Stimulated activated CD8-positive, alpha-beta memory T cell treated with anti-CD3 and anti-CD28 coated beads, Interleukin-15, amount 100 ng/mL, for 4 hours (primary cell): ENCODE results near the gene MMD2.

Source experiments
- DNase-seq, 2 donors: peaks; one replicate each; pipeline ENCODE4 v3.0.0-alpha.2; 2020; ENCODE audit warnings: low read depth in 2 of 2

MMD2 gene

DNA sequence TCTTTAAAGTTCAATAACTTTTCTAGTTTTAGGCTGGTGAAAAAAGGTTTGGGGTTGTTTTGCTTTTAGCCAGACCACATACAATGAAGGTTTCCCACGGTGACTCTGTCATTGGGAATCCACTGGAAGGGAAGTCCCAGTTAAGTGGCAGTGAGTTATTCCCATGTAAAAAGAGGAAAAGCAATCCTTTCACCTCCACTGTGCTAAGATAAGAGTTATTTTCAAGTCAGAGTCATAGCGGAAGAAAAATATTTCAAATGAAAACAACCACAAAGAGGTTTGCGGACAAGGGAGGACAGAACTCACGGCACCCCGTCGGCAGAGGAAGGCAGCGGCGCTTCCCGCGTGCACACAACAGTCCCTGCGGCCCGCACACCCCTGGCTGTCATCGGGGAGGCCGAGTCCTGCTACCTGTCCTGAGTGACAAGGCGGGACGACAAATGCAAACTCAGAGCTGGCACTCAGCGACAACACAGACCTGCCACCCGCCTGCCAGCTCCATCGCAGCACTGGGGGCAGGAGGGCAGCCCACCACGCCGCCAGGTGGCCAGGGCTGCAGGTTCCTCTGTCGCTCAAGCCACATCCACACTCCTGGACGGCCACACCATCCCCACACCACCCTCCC is 87.8 kb downstream of the MMD2 start:
- no peak for DNase-seq

DNA sequence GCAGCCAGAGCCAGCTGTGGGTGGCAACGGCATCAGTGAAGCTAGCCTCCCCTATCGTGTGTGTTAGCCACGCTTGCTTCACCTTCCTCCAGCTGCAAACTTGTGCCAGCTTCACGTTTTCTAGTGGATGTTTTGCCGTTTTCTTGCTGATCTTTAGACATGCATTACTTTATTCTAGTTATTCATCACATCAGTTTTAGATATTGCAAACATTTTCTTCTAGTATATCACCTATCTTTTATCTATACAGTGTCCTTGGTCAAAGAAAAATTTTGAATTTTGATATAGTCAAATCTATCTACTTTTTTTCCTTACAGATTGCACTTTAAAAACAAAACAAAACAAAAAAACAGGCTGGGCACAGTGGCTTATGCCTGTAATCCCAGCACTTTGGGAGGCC is 90.5 kb downstream of the MMD2 start:
- no peak for DNase-seq

DNA sequence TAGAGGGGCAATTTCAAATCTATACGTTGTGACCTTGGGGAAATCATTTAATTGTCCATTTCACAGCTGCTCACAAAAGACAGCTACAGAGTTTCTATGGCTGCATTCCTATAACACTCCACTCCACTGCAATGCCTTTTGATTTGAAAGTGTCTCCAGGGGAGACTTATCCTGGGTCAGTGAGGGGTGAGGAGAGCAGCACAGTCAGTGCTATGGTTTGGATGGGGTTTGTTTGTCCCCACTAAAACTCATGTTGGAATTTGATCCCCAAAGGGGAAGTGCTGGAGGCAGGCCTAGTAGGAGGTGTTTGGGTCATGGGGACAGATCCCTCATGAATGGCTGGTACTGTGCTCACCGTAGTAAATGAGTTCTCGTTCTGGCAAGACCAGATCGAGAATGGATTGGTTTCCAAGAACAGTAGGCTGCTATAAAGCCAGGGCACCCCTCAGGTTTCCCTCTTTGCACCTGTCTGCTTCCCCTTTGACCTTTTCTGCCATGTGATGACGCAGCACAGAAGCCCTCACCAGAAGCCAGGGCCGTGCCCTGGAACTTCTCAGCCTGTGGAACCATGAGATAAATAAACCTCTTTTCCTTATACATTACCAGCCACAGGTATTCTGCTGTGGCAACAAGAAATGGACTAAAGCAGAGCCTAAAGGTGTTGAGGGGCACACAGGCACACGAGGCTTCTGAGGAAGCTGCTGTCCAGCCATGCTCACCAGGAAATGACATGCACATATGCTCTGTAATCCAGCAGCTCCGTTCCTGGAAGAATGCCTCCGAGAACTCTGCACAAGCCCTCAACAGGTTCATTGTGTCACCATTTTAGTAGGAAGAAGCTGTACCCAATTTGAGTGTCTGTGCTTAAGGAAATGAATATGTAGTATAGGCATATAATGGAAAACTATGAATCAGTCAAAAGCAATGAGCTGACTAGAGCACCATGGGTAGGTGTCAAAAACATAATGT is 92.2 kb downstream of the MMD2 start:
- DNase-seq, result no peak

DNA sequence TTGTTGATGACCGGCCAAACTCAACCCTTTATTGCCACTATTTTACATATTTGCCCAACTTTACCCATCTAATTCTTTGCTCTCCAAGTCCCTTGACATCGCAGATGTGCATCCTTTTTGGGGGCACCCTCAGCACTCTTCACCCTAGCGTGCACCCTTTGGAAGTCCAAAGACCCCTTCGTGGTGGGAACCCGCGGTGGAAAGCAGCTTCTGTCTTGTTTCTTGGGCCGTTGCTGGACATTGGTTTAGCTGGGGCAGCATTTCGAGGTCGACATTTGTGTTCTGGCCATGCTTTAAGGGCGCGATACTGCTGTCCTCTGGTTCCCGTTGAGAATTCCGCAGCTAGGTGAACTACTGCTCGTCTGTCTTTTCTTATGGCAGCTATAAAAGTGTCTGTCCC is 96.8 kb downstream of the MMD2 start:
- DNase-seq, result no peak

DNA sequence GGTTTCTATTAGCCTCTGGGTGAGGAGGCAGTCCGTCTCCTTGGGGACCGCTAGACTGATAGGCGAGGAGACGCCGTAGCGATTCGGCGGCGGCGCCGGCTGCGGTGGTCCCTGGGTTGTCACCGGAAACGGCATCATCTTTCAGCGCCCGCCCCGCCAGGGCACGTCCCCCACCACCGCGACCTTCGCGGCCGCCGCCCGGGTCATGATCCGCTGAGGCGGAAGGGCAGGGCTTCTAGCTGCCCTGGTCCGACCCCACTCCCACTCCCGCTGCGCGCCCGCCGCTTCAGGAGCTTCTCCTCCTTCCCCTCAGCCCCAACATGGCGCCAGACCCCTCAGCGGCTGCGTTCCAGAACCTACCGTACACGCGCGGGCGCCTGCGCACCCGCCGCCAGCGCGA is 97.3 kb downstream of the MMD2 start, which contains the start of gene PAPOLB:
TSS of gene PAPOLB (minus strand) at position 358 of the 400 bp plus-strand sequence. CDS start at position 138, 220 bp downstream.
- peak; percentile 10 to 17 for DNase-seq

DNA sequence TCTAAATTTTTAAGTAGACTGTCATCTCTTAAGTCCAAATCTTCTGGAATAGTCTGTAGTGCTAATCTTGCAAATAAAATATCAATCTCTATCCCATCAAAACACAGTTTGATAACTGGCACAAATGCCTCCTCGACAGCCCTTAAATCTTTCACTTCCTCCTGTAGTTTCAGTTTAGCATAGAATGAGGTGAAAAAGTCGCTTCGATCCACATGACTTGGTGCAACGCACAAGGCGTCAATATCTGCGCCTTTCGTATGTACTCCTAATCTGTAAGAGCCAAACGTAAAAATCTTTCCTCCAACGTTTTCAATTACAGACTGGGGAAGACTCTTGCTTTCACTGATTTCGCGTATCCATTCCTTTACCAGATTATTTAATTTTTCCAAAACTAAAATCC is 97.8 kb downstream of the MMD2 start:
- DNase-seq, result no peak

DNA sequence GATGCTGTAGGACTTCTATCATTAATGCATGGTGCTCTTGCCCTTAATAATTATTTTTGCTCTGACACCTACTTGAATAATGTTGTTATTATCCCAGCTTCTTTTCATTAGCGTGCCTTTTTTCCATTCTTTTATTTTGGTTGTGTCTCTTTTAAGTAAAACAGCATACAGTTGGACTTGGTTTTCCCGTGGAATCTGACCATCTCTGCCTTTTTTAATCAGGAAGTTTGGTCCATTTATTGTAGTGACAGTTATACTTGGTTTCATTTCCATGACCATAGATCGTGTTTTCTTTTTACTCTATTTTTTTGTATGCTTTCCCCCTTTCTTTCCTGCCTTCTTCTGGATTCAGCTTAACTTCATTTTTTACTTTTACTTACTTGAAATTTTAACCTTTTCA is 101.8 kb downstream of the MMD2 start:
- no peak for DNase-seq

DNA sequence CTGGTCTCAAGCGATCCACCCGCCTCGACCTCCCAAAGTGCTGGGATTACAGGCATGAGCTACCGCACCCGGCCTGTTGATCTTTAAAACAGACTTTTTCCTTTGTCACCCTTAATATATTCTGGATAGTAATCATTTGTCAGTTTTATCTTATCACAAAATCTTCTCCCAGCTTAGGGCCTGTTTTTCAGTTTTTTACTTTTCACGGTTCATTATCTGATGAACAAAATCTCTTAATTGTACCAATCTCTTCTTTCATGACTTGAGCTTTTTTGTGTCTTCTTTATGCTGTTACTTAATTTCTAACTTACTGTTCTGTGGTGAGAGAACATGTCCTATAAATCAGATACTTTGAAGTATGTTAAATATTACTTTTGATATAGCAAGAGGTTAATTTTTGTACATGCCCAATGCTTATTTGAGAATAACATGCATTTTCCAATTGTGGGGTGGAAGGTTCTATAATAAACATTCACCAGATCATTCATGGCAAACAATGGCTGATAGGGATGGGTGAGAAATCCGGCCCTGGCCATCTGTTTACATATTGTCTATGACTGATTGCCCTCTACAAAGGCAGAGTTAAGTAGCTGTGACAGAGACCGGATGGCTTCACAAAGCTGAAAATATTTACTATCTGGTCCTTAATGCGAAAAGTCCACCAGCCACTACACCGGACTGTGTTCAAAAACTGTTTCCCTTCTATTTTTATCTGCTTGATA is 102.5 kb downstream of the MMD2 start:
- no peak for DNase-seq
